Measurements from ENCODE around the gene MORC2. TPM values are rescaled to one million over a fixed set of nuclear protein-coding genes. Genes with fewer than 3 reads are reported as not detected.

MORC2 gene
- total and polyA plus RNA-seq, 2 donors, result 10.7 to 45.1 TPM

GRCh38 chr22:30946354-30946753 lies 22.2 kb downstream of the MORC2 start:
- Histone ChIP-seq H3K27ac (ENCODE audit: low read depth in 1 of 2, low read length in 1 of 2) (no peak overlapping the region), H3K4me1 (ENCODE audit: control insufficient read depth in 2 of 2, insufficient read depth in 2 of 2, low read length in 2 of 2) (no peaks in the 10 kb centered on the region), H3K36me3 (ENCODE audit: control insufficient read depth in 2 of 2, insufficient read depth in 2 of 2, low read length in 1 of 2) (peaks cover 55 to 69% of the 10 kb centered on the region in 2 donors), H3K9me3 (ENCODE audit: control insufficient read depth in 2 of 2, insufficient read depth in 1 of 2, low read length in 1 of 2) (no peaks in the 10 kb centered on the region), H3K4me3 (ENCODE audit: low read length in 2 of 2) (no peak overlapping the region), H3K27me3 (ENCODE audit: control insufficient read depth in 2 of 2, insufficient read depth in 1 of 2, low read length in 1 of 2) (no peaks in the 10 kb centered on the region)
- WGBS, result 81% methylated on average over 7 of the region's 7 CpGs
- DNase-seq (ENCODE audit: low read depth in 6 of 9, low spot score in 9 of 9), result no peak

GRCh38 chr22:30945653-30946052 lies 22.9 kb downstream of the MORC2 start:
- WGBS, result 95% methylated on average over 2 of the region's 2 CpGs

GRCh38 chr22:30944986-30945385 lies 23.6 kb downstream of the MORC2 start:
- no peaks in the 10 kb centered on the region for H3K9me3 ChIP-seq (ENCODE audit: control insufficient read depth in 2 of 2, insufficient read depth in 1 of 2, low read length in 1 of 2)
- 97% methylated on average over 4 of the region's 4 CpGs for WGBS

More at GRCh38 chr22:30945653-30946052, 22.9 kb downstream of the MORC2 start:
- Histone ChIP-seq H3K4me1 (ENCODE audit: control insufficient read depth in 2 of 2, insufficient read depth in 2 of 2, low read length in 2 of 2) (no peaks in the 10 kb centered on the region), H3K9me3 (ENCODE audit: control insufficient read depth in 2 of 2, insufficient read depth in 1 of 2, low read length in 1 of 2) (no peaks in the 10 kb centered on the region), H3K27me3 (ENCODE audit: control insufficient read depth in 2 of 2, insufficient read depth in 1 of 2, low read length in 1 of 2) (no peaks in the 10 kb centered on the region), H3K4me3 (ENCODE audit: low read length in 2 of 2) (no peak overlapping the region), H3K36me3 (ENCODE audit: control insufficient read depth in 2 of 2, insufficient read depth in 2 of 2, low read length in 1 of 2) (peaks cover 60 to 76% of the 10 kb centered on the region in 2 donors), H3K27ac (ENCODE audit: low read depth in 1 of 2, low read length in 1 of 2) (no peak overlapping the region)
- DNase-seq (ENCODE audit: low read depth in 6 of 9, low spot score in 9 of 9), result no peak

GRCh38 chr22:30943368-30943767 lies 25.2 kb downstream of the MORC2 start:
- WGBS, result 33% methylated on average over 3 of the region's 3 CpGs
- no peaks in the 10 kb centered on the region for H3K4me1 ChIP-seq (ENCODE audit: control insufficient read depth in 2 of 2, insufficient read depth in 2 of 2, low read length in 2 of 2)
- peaks cover 68 to 81% of the 10 kb centered on the region in 2 donors for H3K36me3 ChIP-seq (ENCODE audit: control insufficient read depth in 2 of 2, insufficient read depth in 2 of 2, low read length in 1 of 2)
- peak in 3 of 9 donors; percentile 26 to 55 (median 26) for DNase-seq (ENCODE audit: low read depth in 6 of 9, low spot score in 9 of 9)
- no peaks in the 10 kb centered on the region for H3K27me3 ChIP-seq (ENCODE audit: control insufficient read depth in 2 of 2, insufficient read depth in 1 of 2, low read length in 1 of 2)
- H3K4me3 ChIP-seq (ENCODE audit: low read length in 2 of 2), result no peak overlapping the region
- H3K9me3 ChIP-seq (ENCODE audit: control insufficient read depth in 2 of 2, insufficient read depth in 1 of 2, low read length in 1 of 2), result no peaks in the 10 kb centered on the region
- H3K27ac ChIP-seq (ENCODE audit: low read depth in 1 of 2, low read length in 1 of 2), result no peak overlapping the region

More at GRCh38 chr22:30944986-30945385, 23.6 kb downstream of the MORC2 start:
- DNase-seq (ENCODE audit: low read depth in 6 of 9, low spot score in 9 of 9), result no peak
- no peaks in the 10 kb centered on the region for H3K4me1 ChIP-seq (ENCODE audit: control insufficient read depth in 2 of 2, insufficient read depth in 2 of 2, low read length in 2 of 2)
- H3K36me3 ChIP-seq (ENCODE audit: control insufficient read depth in 2 of 2, insufficient read depth in 2 of 2, low read length in 1 of 2), result peaks cover 66 to 80% of the 10 kb centered on the region in 2 donors
- no peak overlapping the region for H3K27ac ChIP-seq (ENCODE audit: low read depth in 1 of 2, low read length in 1 of 2)
- no peaks in the 10 kb centered on the region for H3K27me3 ChIP-seq (ENCODE audit: control insufficient read depth in 2 of 2, insufficient read depth in 1 of 2, low read length in 1 of 2)
- no peak overlapping the region for H3K4me3 ChIP-seq (ENCODE audit: low read length in 2 of 2)

GRCh38 chr22:30941363-30941740 lies 27.2 kb downstream of the MORC2 start:
- Histone ChIP-seq H3K27me3 (ENCODE audit: control insufficient read depth in 2 of 2, insufficient read depth in 1 of 2, low read length in 1 of 2) (no peaks in the 10 kb centered on the region), H3K27ac (ENCODE audit: low read depth in 1 of 2, low read length in 1 of 2) (no peak overlapping the region), H3K4me3 (ENCODE audit: low read length in 2 of 2) (no peak overlapping the region), H3K9me3 (ENCODE audit: control insufficient read depth in 2 of 2, insufficient read depth in 1 of 2, low read length in 1 of 2) (no peaks in the 10 kb centered on the region), H3K36me3 (ENCODE audit: control insufficient read depth in 2 of 2, insufficient read depth in 2 of 2, low read length in 1 of 2) (peaks cover 80 to 82% of the 10 kb centered on the region in 2 donors), H3K4me1 (ENCODE audit: control insufficient read depth in 2 of 2, insufficient read depth in 2 of 2, low read length in 2 of 2) (no peaks in the 10 kb centered on the region)
- no peak for DNase-seq (ENCODE audit: low read depth in 6 of 9, low spot score in 9 of 9)
- 94% methylated on average over 11 of the region's 11 CpGs for WGBS

GRCh38 chr22:30940685-30941362 lies 27.8 kb downstream of the MORC2 start:
- Histone ChIP-seq H3K27me3 (ENCODE audit: control insufficient read depth in 2 of 2, insufficient read depth in 1 of 2, low read length in 1 of 2) (no peaks in the 10 kb centered on the region), H3K4me3 (ENCODE audit: low read length in 2 of 2) (no peak overlapping the region), H3K36me3 (ENCODE audit: control insufficient read depth in 2 of 2, insufficient read depth in 2 of 2, low read length in 1 of 2) (peaks cover 78 to 80% of the 10 kb centered on the region in 2 donors), H3K4me1 (ENCODE audit: control insufficient read depth in 2 of 2, insufficient read depth in 2 of 2, low read length in 2 of 2) (no peaks in the 10 kb centered on the region), H3K27ac (ENCODE audit: low read depth in 1 of 2, low read length in 1 of 2) (no peak overlapping the region), H3K9me3 (ENCODE audit: control insufficient read depth in 2 of 2, insufficient read depth in 1 of 2, low read length in 1 of 2) (no peaks in the 10 kb centered on the region)
- no peak for DNase-seq (ENCODE audit: low read depth in 6 of 9, low spot score in 9 of 9)
- 57% methylated on average over 7 of the region's 7 CpGs for WGBS

GRCh38 chr22:30934053-30934452 lies 34.5 kb downstream of the MORC2 start:
- no peak for DNase-seq (ENCODE audit: low read depth in 6 of 9, low spot score in 9 of 9)
- WGBS, result 99% methylated on average over 8 of the region's 8 CpGs
- H3K9me3 ChIP-seq (ENCODE audit: control insufficient read depth in 2 of 2, insufficient read depth in 1 of 2, low read length in 1 of 2), result no peaks in the 10 kb centered on the region
- no peak overlapping the region for H3K4me3 ChIP-seq (ENCODE audit: low read length in 2 of 2)
- peaks cover 60 to 73% of the 10 kb centered on the region in 2 donors for H3K36me3 ChIP-seq (ENCODE audit: control insufficient read depth in 2 of 2, insufficient read depth in 2 of 2, low read length in 1 of 2)
- H3K27me3 ChIP-seq (ENCODE audit: control insufficient read depth in 2 of 2, insufficient read depth in 1 of 2, low read length in 1 of 2), result no peaks in the 10 kb centered on the region
- H3K27ac ChIP-seq (ENCODE audit: low read depth in 1 of 2, low read length in 1 of 2), result no peak overlapping the region
- H3K4me1 ChIP-seq (ENCODE audit: control insufficient read depth in 2 of 2, insufficient read depth in 2 of 2, low read length in 2 of 2), result no peaks in the 10 kb centered on the region

GRCh38 chr22:30933457-30933856 lies 35.1 kb downstream of the MORC2 start:
- no peak overlapping the region for H3K27ac ChIP-seq (ENCODE audit: low read depth in 1 of 2, low read length in 1 of 2)
- DNase-seq (ENCODE audit: low read depth in 6 of 9, low spot score in 9 of 9), result no peak
- no peaks in the 10 kb centered on the region for H3K4me1 ChIP-seq (ENCODE audit: control insufficient read depth in 2 of 2, insufficient read depth in 2 of 2, low read length in 2 of 2)
- H3K27me3 ChIP-seq (ENCODE audit: control insufficient read depth in 2 of 2, insufficient read depth in 1 of 2, low read length in 1 of 2), result no peaks in the 10 kb centered on the region
- 97% methylated on average over 7 of the region's 7 CpGs for WGBS
- no peaks in the 10 kb centered on the region for H3K9me3 ChIP-seq (ENCODE audit: control insufficient read depth in 2 of 2, insufficient read depth in 1 of 2, low read length in 1 of 2)
- peaks cover 57 to 75% of the 10 kb centered on the region in 2 donors for H3K36me3 ChIP-seq (ENCODE audit: control insufficient read depth in 2 of 2, insufficient read depth in 2 of 2, low read length in 1 of 2)
- no peak overlapping the region for H3K4me3 ChIP-seq (ENCODE audit: low read length in 2 of 2)

GRCh38 chr22:30932661-30933060 lies 35.9 kb downstream of the MORC2 start:
- Histone ChIP-seq H3K27me3 (ENCODE audit: control insufficient read depth in 2 of 2, insufficient read depth in 1 of 2, low read length in 1 of 2) (no peaks in the 10 kb centered on the region), H3K4me1 (ENCODE audit: control insufficient read depth in 2 of 2, insufficient read depth in 2 of 2, low read length in 2 of 2) (no peaks in the 10 kb centered on the region), H3K9me3 (ENCODE audit: control insufficient read depth in 2 of 2, insufficient read depth in 1 of 2, low read length in 1 of 2) (no peaks in the 10 kb centered on the region), H3K36me3 (ENCODE audit: control insufficient read depth in 2 of 2, insufficient read depth in 2 of 2, low read length in 1 of 2) (peaks cover 61 to 79% of the 10 kb centered on the region in 2 donors), H3K27ac (ENCODE audit: low read depth in 1 of 2, low read length in 1 of 2) (no peak overlapping the region), H3K4me3 (ENCODE audit: low read length in 2 of 2) (no peak overlapping the region)
- WGBS, result 98% methylated on average over 16 of the region's 16 CpGs
- no peak for DNase-seq (ENCODE audit: low read depth in 6 of 9, low spot score in 9 of 9)
